Glomerular visceral epithelial cell (primary cell): ENCODE data around the gene PDZK1IP1.
"Not testable (repeated sequence)": the region's sequence is repeated elsewhere in the genome, so short reads cannot be mapped to it uniquely, and the experiment has no call there.

Experiments used
- DNase-seq: peaks from one replicate; pipeline ENCODE4 v3.0.0-alpha.2; 2016; ENCODE audit errors: extremely low spot score

The PDZK1IP1 gene

DNA sequence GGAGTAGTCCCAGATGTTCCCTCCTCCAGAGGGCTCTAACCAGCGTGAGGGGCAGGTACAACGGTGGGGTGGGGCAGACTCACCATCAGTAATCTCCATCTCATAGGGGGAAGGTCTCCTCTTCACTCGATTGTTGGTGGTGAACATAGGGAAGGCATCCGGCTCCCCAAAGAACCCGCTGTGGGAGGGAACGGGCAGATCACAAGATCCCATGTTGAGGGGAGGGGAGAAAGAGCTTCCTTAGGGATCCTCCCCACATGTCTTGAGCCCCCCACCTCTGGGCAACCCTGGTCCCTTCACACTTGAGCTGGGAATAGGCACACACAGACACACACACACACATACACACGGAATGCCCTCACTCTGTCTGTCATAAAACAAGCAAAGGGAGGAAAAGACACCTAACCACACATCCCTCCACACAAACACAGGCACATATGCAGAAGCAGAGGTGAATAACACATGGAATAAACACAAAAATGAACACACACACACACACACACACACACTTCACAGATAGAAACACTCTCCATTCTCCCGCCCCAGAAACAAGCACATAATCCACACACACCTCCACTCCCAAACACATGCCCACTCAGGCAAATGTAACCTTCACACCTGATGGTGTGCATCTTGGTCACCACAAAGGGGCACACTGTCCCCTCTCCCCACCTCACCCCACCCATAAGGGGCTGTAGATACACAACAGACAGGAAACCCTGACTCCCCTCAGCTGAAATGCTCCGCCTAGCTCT lies 34.3 kb upstream of the PDZK1IP1 start:
- no peak for DNase-seq

DNA sequence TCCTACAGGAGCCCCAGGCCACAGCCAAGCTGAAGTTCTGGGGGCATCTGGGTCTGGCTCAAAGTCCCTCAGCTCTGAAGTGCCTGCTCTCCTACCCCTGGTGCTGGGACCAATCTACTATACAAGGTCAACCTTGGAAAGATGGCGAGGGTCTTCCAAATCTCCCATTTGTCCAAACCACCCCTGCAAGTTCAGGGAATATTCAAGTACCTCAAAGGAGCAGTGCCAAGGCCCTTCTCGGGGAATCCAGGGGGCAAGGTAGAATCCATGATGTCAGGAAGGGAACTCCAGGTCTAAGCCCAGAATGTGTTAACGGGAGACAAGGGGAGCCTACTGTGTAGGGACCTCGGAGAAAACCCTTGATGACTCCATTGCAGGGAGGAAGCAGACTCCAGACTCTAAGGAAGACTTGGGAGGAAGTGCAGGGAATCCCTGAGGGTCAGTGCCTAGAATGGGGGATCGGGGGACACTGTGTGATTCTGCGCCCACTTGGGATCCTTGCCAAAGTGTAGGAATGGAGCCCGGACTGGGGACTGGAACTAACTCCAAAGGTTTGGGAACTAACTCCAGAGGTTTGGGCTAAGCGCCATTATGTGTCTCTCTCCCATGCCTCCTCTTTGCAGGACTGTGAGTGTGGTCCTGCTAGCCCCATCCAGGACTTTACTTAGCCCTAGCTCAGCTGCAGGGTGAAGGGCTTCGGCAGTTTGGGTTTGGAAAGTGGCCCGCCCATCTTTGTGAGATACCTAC lies 33.5 kb upstream of the PDZK1IP1 start:
- no peak for DNase-seq

DNA sequence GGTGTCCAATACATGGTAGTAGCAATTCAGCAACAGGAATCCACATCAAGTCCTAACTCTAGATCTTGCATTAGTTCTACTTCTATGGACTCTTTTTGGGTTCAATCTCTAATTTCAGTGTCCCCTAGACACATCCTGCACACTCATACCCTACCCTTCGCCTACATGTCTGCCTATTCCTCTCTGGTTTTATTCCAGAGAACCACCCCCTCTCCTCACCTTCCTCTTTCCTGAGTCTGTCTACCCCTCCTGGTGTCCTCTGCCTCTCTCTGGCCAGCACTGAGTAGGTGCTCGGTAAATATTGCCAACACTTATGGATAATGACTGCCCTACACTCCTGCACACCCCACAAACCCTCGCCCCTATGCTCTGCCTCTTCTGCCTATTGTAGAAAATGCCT lies 32.6 kb upstream of the PDZK1IP1 start:
- DNase-seq, result no peak

DNA sequence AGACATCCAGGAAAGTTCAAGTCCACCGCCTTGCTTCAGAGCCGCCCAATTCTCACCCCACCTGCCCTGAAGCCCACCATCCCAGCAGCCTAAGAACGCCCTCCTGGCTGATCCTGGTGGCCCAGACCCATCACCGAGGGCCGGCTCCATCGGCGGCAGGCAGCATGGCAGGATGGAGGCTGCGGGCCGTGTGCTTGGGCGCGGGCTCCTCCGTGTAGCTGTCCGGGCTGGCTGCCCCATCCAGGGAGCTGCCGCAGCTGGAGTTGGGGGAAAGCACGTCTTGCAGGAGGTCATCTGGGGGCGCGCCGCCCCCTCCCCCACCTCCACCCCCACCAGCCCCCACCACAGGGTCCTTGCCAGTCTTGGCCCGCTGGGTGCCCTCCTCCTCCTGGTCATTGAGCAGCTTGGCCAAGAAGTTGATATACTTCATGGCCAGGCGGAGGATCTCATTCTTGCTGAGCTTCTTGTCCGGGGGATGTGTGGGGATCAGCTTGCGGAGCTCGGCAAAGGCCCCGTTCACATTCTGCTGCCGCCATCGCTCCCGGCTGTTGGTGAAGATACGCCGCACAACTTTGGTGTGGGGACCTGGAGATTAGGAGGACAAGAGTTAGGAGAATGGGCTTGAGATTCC lies 29.9 kb upstream of the PDZK1IP1 start:
- no peak for DNase-seq

DNA sequence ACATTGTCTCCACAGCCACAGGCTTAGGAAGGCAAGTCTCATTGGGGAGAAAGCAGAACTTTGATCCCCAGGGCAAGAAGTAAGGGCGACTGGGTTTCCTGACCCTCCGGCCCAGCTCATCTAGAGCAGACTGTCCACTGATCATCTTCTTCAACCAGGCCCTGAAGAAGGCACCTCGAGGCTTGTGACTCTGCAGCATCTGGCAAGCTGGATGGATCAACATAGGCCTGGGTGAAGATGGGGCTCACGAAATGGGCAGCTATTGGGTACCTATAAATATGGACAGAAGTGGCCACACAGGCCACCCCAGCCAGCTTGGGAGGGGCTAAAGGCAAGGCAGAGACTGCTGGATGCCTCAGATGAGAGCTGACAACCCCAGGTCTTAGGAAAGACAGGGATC lies 29.2 kb upstream of the PDZK1IP1 start:
- no peak for DNase-seq

DNA sequence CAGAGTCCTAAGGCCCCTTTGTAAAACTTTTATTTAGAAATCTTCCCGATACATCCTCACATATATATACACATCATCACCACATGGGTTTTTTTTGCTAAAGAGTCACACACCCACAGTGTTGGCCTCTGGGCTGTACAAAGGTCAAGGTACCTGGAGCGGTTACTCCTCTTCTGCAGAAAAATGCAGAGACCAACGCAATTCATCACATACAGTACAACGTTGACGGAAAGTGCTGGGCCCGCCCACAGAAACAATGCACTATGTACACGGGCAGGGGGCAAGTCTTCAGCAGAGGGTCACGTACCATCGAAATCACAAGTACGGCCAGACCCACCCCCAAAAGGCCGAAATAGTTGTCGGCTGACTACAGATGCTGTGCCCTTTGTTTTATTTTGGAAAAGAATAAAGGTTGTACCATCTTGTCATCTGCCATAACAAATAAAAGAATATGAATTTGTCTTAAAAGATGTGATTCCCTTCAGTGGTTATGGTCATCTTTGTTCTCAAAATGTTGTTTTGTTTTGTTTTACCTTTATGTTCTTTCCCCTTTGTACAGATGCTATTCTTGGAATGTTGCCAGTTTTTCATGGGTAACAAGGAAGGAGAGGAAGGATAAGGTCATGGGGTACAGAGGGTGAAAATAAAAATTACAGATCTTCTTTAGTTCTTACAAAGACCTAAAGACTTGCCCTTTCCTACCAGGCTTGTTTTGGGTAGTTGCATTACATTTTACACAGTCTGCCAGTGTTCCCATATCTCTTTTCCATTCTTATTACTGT lies 26.6 kb upstream of the PDZK1IP1 start:
- no peak for DNase-seq

DNA sequence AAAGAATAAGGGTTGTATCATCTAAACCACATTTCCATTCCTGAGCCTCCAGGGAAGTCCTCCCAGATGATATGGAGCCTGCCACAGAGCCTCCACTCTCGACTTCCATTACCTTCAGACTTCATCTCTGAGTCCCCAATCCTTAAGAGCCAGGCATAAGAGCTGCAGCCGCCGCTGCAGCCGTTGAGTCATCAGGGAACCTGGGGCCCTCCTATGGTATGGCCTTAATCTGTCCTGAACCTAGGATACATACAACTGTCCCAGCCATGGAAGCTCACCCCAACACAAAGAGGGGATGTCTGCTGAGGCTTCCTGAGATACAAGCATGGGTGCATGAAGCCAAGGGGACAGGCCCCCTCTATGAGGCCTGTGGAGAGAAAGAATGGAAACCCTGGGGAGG lies 25.9 kb upstream of the PDZK1IP1 start:
- no peak for DNase-seq

DNA sequence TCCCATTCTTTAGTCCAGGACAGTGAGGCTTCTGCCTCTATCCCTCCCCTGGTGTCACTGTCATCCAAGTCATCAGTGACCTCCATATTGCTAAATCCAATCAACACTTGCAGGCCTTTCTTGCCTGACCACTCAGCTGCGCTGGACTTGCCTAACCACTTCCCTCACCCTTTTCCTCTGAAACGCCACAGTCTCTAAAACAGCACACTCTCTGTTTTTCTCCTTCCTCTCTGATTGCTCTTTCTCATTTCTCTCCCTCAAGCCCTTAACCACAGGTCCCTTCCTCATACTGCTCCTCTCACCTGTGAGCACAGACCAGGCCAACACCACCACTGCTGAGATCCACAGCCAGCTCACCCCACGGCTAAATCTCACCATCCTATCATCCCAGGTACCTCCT lies 24.7 kb upstream of the PDZK1IP1 start:
- DNase-seq, result no peak

DNA sequence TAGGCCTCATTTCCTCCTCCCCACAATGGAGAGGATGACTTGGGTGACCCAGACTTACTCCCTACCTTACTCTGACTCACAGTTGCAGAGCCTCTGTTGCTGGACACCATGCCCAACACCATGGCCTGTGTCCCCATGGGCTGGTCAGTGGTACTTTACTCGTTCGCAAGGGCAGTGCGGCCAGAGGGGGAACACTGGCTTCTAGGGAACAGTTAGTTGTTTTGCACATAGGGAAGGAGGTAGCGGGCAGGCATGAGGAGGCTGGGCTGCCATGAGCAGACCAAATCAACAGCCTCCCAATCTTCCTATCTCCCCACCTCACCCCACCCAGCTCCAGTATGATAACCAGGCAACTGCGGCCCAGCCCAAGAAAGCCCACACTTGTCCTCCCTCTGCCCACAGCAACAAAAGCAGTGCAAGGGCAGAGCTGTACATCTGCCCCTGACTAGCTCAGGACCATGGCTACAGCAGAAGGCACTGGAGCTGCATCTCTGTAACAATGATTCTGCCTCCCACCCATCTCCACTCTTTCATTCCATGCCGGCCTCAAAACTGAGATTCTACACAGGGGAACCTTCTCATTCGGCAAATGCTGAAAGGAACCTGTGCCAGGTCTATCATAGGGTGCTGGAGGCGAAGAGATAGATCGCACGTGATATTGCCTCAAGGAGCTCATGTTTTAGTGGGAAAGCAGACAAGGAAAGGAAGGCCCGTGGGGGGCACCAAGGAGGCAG lies 23.6 kb upstream of the PDZK1IP1 start:
- no peak for DNase-seq

DNA sequence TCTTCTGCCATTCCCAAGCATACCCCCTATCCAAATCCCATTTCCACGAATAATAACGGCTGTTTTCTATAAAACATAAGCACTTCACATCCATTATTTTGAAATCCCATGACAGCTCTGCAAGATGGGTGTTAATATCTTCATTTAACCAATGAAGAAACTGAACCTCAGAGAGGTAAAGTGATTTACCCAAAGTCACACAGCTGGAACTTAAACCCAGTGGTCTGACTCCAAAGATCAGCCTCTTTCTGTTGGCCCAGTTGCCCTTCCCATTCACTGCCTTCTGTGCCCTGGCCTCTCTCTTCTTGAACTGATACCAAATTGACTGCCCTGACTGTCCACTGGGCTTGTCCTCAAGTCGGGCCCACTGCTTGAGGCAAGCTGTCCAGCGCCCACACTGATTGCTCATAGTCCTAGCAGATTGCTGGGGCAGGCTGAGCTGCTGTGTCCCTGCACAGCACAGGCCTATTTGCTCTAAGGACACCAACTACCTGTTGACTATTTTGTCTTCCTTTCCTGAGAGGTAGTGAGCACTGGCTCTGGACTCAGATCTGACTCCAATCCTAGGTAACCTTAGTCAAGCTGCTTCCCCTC lies 22.9 kb upstream of the PDZK1IP1 start:
- no peak for DNase-seq

DNA sequence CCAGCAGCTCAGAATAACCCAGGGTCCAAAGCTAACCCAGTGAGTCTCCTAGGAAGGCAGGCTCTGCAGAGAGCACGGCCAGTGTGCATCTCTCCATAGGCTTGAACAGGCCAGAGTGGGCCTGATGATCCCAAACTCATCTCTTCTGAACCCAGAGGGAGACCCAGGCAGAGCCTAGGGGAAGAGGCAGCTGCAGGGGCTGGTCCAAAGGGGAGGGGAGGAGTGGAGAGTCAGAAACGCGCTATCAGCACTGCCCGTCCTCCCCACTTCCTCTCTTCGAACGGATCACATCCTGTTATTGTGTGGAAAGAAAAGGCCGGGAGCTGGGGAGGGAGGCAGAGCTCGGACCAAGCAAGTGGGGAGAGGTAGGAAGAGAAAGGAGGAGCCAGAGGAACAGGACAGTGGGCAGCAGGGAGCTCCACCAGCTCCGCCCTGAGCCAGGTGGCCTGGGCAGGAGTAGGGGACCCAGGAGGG lies 22.0 kb upstream of the PDZK1IP1 start:
- DNase-seq, result no peak

DNA sequence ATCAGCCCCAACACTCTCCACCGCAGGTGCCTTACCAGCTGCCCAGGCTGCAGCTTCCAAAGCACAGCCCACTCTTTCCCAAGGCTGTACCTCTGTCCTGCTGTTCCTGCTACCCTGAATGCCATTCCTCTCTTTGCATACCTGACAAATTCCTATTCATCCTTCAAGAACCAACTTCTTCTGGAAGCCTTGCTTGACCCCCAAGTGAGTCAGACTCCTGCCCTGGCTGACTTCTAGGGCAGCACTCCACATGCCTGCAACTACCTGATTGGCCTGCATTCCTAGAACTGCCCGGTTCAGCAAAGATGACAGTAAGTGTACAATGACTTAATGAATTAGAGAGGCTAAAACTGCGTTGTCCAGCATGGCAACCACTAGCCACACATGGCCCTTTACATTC lies 20.8 kb upstream of the PDZK1IP1 start:
- no peak for DNase-seq

DNA sequence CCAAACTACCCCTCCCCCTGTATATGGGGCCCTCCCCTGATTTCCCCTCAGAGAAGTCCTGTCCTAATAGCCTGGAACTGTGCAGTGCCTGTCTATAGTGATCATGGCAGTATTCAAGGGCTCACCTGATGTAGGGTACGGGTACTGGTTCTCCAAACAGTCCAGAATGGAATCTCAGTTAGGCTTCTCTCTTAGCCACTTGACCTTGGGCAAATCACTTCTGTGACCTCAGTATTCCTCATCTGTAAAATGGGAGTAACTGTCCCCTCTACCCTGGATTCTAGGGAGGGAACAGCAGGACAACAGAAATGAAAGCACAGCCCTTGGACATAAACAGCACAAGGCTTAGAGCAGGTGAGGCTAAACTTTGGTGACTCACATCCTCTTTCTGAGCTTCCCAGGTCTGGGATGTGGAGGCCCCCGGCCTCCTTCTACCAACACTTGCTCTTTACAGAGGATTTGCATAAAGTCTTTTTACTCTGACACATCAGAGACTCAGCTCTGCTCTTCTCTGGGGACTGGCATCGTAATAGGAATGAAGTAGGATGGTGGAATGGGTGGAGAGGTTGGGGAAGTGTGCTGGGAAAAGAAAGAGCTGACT lies 20.0 kb upstream of the PDZK1IP1 start:
- DNase-seq, result no peak

DNA sequence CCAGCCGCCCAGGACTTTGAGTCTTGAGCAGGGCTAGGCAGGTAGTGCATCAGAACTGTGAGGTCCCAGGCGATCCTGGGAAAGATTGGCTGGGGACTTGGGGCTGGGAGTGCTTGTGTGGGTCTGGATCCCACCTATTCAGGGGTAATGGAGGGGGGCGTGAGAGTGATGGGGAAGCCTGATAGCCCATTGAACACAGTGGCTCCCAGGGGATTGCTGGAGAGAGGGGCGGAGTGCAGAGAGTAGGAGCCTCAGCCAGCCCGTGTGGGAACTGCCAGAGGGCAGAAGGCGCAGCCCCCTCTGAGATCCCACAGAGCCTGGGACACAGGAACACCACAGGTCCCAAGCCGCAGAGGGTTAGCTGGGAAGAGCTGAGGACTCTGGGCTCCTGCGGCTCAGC lies 19.3 kb upstream of the PDZK1IP1 start:
- DNase-seq, result no peak

DNA sequence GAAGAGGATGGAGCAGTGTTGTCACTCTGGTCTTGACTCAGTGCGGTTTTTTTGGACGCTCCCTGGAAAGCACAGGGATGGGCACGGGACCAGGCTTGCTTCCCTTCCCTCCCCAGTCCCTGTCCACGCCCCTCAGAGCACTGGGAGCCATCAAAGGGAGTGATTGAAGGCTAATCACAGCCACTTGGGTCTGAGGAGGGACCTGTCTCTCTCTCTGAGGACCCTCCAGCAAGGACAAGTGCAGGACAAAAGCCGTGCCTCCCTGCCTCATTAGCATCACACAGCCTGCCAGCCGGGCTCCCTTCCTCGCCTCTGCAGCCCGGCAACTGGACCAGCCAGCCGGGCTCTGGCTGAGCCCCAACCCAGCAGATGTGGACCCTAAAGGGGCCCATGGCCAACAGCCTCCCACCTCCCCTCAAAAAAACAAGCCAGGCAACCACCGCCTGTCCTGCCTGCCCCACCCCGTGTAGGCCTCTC lies 18.6 kb upstream of the PDZK1IP1 start:
- no peak for DNase-seq

DNA sequence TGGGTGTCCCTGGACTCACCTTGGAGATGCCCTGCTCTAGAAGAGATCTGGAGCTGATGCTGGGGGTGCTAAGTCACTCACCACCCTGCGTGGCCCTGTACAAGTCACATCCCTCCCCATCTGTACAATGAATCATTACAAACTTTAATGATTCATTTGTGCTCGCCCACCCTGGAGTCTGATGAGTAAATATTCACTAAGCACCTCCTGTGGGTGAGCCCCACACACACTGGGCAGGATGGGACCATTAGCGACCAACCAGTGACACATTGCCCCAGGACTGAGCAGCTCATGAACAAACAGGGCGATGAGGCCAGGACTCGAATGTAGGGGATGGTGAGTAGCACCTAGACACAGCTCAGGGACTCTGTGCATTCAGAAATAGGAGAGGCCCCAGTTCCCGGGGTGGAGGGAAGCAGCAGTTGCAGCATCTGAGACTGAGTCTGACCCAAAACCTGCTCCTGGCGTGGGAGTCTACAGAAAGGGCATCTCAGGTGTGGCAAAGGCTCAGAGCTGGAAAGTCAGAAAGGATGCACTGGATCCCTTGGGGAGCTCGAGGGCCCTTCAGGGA lies 18.1 kb upstream of the PDZK1IP1 start:
- DNase-seq, result no peak

DNA sequence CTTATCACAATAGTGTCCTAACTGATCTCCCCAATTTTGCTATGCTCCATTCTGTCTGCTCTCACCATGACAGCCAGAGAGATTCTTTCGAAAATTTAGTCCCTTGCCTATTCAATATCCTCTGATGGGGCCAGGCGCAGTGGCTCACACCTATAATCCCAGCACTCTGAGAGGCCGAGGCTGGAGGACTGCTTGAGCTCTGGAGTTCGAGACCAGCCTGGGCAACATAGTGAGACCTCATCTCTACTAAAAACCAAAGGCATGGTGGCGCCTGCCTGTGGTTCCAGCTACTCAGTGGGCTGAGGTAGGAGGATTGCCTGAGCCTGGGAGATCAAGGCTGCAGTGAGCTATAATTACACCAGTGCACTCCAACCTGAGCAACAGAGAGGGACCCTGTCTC lies 16.1 kb upstream of the PDZK1IP1 start:
- no peak for DNase-seq

DNA sequence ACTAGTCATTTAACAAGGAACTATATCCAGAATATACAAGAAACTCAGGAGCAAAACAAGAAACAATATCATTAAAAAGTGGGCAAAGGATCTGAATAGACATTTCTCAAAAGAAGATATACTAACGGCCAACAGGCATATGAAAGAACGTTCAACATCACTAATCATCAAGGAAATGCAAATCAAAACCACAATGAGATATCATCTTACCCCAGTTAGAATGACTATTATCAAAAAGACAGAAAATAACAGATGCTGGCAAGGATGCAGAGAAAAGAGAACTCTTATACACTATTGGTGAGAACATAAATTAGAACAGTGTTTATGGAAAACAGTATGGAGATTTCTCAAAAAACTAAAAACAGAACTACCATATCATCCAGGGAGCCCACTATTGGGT lies 13.7 kb upstream of the PDZK1IP1 start:
- not testable (repeated sequence) for DNase-seq

DNA sequence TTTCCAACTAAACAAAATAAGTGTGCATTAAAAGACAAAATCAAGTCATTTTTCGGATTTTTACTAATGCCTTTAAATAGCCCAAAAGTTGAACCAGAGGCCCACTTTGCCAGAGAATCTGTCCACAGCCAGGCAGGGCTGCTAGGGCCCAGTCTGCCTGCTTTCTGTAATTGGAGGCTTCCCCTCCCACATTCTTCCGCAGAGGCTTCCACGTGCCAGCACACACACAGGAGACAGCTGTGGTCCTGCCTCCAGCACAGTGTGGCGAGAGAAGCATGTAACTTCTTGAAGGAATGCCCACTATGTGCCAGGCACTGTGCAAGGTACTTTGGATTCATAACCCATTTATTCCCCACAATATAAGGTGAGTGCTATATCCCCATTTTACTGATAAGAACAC lies 11.3 kb upstream of the PDZK1IP1 start:
- no peak for DNase-seq

DNA sequence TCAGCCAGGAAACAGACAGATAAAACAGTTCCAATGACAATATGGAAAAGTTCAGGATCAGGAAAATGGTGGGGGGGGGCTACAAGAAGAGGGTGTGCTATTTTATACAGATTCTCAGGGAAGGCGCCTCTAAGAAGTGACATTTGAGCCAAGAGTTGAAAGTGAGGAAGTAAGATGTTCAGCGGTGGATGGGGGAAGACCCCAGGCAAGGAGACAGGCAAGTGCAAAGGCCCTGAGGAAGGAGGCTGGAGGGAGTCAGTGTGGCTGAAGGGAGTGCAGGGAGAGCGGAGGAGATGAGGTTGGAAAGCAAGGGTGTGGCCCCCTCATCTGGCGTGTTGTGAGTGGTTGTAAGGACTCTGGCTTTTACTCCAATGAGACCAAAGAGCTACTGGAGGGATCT lies 8.4 kb upstream of the PDZK1IP1 start:
- DNase-seq, result no peak
